GM21360 (cell line): Measurements from ENCODE around the gene ZNF585A.
"Not testable (repeated sequence)": the region's sequence is repeated elsewhere in the genome, so short reads cannot be mapped to it uniquely, and the experiment has no call there.

Experiments
- ATAC-seq: cut with Tn5 transposase; IDR thresholded peaks from one replicate; pipeline ENCODE4 v1.9.1; 2021; ENCODE audit warnings: mild to moderate bottlenecking, moderate library complexity; ENCODE audit not compliant: unreplicated experiment

Gene ZNF585A

GRCh38 chr19:37172368-37173366 is at the start of gene ZNF585A:
ZNF585A (minus strand) TSS chr19:37172695; CDS start chr19:37169910, 2,785 bp downstream.
- ATAC-seq = peak; percentile 96

- ATAC-seq = no peak
Measured at GRCh38 chr19:37221136-37221535, 48.6 kb upstream of the ZNF585A start.

GRCh38 chr19:37220383-37220782 is 47.9 kb upstream of the ZNF585A start:
- no peak for ATAC-seq

- no peak for ATAC-seq
Measured at GRCh38 chr19:37218592-37218935, 46.1 kb upstream of the ZNF585A start.

- peak; percentile 82 for ATAC-seq
Measured at GRCh38 chr19:37217775-37218591, 45.5 kb upstream of the ZNF585A start, which contains the start of gene ZNF383. ZNF383 (plus strand) TSS chr19:37218214; CDS start chr19:37230454, 12,240 bp downstream.

- no peak for ATAC-seq
Measured at GRCh38 chr19:37217480-37217774, 44.9 kb upstream of the ZNF585A start.

GRCh38 chr19:37197768-37198167 is 25.3 kb upstream of the ZNF585A start:
- no peak for ATAC-seq

GRCh38 chr19:37197115-37197514 is 24.6 kb upstream of the ZNF585A start:
- ATAC-seq = not testable (repeated sequence)

GRCh38 chr19:37195248-37195647 is 22.8 kb upstream of the ZNF585A start:
- ATAC-seq = not testable (repeated sequence)

GRCh38 chr19:37186071-37186470 is 13.6 kb upstream of the ZNF585A start:
- not testable (repeated sequence) for ATAC-seq

- no peak for ATAC-seq
Measured at GRCh38 chr19:37165635-37166034, 6.9 kb downstream of the ZNF585A start.

GRCh38 chr19:37160153-37160552 is 12.3 kb downstream of the ZNF585A start:
- no peak for ATAC-seq

- no peak for ATAC-seq
Measured at GRCh38 chr19:37148214-37148613, 24.3 kb downstream of the ZNF585A start.

GRCh38 chr19:37136111-37136510 is 36.4 kb downstream of the ZNF585A start:
- ATAC-seq = no peak

- ATAC-seq = no peak
Measured at GRCh38 chr19:37128821-37129177, 43.7 kb downstream of the ZNF585A start.

GRCh38 chr19:37127999-37128820 is 44.3 kb downstream of the ZNF585A start:
- no peak for ATAC-seq

- not testable (repeated sequence) for ATAC-seq
Measured at GRCh38 chr19:37122093-37122492, 50.4 kb downstream of the ZNF585A start.

- ATAC-seq = no peak
Measured at GRCh38 chr19:37114001-37114400, 58.5 kb downstream of the ZNF585A start.

- not testable (repeated sequence) for ATAC-seq
Measured at GRCh38 chr19:37111753-37112152, 60.7 kb downstream of the ZNF585A start.

- ATAC-seq = not testable (repeated sequence)
Measured at GRCh38 chr19:37104135-37104534, 68.4 kb downstream of the ZNF585A start.

- no peak for ATAC-seq
Measured at GRCh38 chr19:37098570-37098969, 73.9 kb downstream of the ZNF585A start.
